ENCODE results near the gene PSMB10.

PSMB10 gene

GRCh38 chr16:67944690-67945391, 8.2 kb upstream of the PSMB10 start:
- no peak for TF ChIP-seq CTCF (IDR thresholded peaks at IDR 0.05)
- Histone ChIP-seq H3K4me3 (no peak overlapping the region), H3K27ac (peak overlapping the region; percentile 44 to 89)
- no peak for DNase-seq (ENCODE audit: low spot score)

- DNase-seq (ENCODE audit: low spot score), result peak; percentile 91
- TF ChIP-seq CTCF (IDR thresholded peaks at IDR 0.05), result no peak
- Histone ChIP-seq H3K27ac (peak within 1 kb of the TSS; percentile 44 to 89), H3K4me3 (peak within 1 kb of the TSS; percentile 48)
Measured at GRCh38 chr16:67943619-67944504, 7.2 kb upstream of the PSMB10 start, which contains the start of gene LCAT. TSS of gene LCAT (minus strand) at chr16:67944120. CDS start at chr16:67944101, 19 bp downstream.

- no peak overlapping the region for H3K4me3 ChIP-seq
- no peak for TF ChIP-seq CTCF (IDR thresholded peaks at IDR 0.05)
- DNase-seq (ENCODE audit: low spot score), result no peak
- peak overlapping the region; percentile 6 to 89 for H3K27ac ChIP-seq
Measured at GRCh38 chr16:67943256-67943618, 6.6 kb upstream of the PSMB10 start.

GRCh38 chr16:67942510-67943255, 6.0 kb upstream of the PSMB10 start:
- no peak for TF ChIP-seq CTCF (IDR thresholded peaks at IDR 0.05)
- DNase-seq (ENCODE audit: low spot score), result no peak
- Histone ChIP-seq H3K4me3 (no peak overlapping the region), H3K27ac (peak overlapping the region; percentile 6 to 89)

- peak overlapping the region in 1 of 2 donors; percentile 89 for H3K27ac ChIP-seq
- no peak for DNase-seq (ENCODE audit: low spot score)
- peak; percentile 23 for TF ChIP-seq CTCF (IDR thresholded peaks at IDR 0.05)
- no peak overlapping the region for H3K4me3 ChIP-seq
Measured at GRCh38 chr16:67942200-67942509, 5.5 kb upstream of the PSMB10 start.

GRCh38 chr16:67941469-67942199, 5.0 kb upstream of the PSMB10 start:
- no peak for TF ChIP-seq CTCF (IDR thresholded peaks at IDR 0.05)
- no peak for DNase-seq (ENCODE audit: low spot score)
- peak overlapping the region in 1 of 2 donors; percentile 89 for H3K27ac ChIP-seq
- no peak overlapping the region for H3K4me3 ChIP-seq

All from coronary artery (tissue), 2 donors.